Mucosa of rectum (tissue), 2 donors: ENCODE data around the gene SLC37A1.
A peak's percentile ranks its signal among the peaks of the same experiment; 100 is the strongest.

Experiments used
- H3K27ac ChIP-seq, 2 donors: one replicate each; pipeline ENCODE4 v1.7.0; 2013; ENCODE audit warnings: inconsistent platforms in 2 of 2, low read depth in 2 of 2, low read length in 2 of 2
- H3K27me3 ChIP-seq, 2 donors: one replicate each; pipeline ENCODE4 v1.7.0; 2013; ENCODE audit warnings: low read length in 2 of 2; ENCODE audit not compliant: control insufficient read depth in 2 of 2, insufficient read depth in 2 of 2
- H3K36me3 ChIP-seq, 2 donors: one replicate each; pipeline ENCODE4 v1.7.0; 2013; ENCODE audit warnings: low read length in 2 of 2; ENCODE audit not compliant: control insufficient read depth in 2 of 2, insufficient read depth in 2 of 2
- H3K4me1 ChIP-seq, 2 donors: one replicate each; pipeline ENCODE4 v1.7.0; 2013; ENCODE audit warnings: low read length in 2 of 2, mild to moderate bottlenecking in 1 of 2; ENCODE audit not compliant: control insufficient read depth in 2 of 2, insufficient read depth in 2 of 2
- H3K4me3 ChIP-seq, 2 donors: one replicate each; pipeline ENCODE4 v1.7.0; 2013; ENCODE audit warnings: low read length in 2 of 2
- H3K9ac ChIP-seq, 2 donors: one replicate each; pipeline ENCODE4 v1.7.0; 2013; ENCODE audit warnings: low read length in 2 of 2, low read depth in 1 of 2, mild to moderate bottlenecking in 1 of 2
- H3K9me3 ChIP-seq, 2 donors: one replicate each; pipeline ENCODE4 v1.7.0; 2013; ENCODE audit warnings: low read length in 2 of 2; ENCODE audit not compliant: control insufficient read depth in 2 of 2
- donor health status: healthy.
- donor health status: Normal muscosa, but diverticular disease.

SLC37A1 gene

GRCh38 chr21:42586406-42586805 is 72.8 kb downstream of the SLC37A1 start:
- H3K4me1 ChIP-seq = no peaks in the 10 kb centered on the region
- no peak overlapping the region for H3K4me3 ChIP-seq
- H3K36me3 ChIP-seq = no peaks in the 10 kb centered on the region
- no peak overlapping the region for H3K27ac ChIP-seq
- no peaks in the 10 kb centered on the region for H3K27me3 ChIP-seq
- H3K9ac ChIP-seq = no peak overlapping the region
- H3K9me3 ChIP-seq = no peaks in the 10 kb centered on the region

GRCh38 chr21:42587036-42587435 is 73.4 kb downstream of the SLC37A1 start:
- H3K4me1 ChIP-seq = no peaks in the 10 kb centered on the region
- H3K4me3 ChIP-seq = no peak overlapping the region
- no peaks in the 10 kb centered on the region for H3K36me3 ChIP-seq
- no peak overlapping the region for H3K27ac ChIP-seq
- H3K27me3 ChIP-seq = no peaks in the 10 kb centered on the region
- no peaks in the 10 kb centered on the region for H3K9me3 ChIP-seq
- H3K9ac ChIP-seq = no peak overlapping the region

GRCh38 chr21:42590431-42591131 is 76.9 kb downstream of the SLC37A1 start:
- peaks cover 3 to 4% of the 10 kb centered on the region in 2 donors for H3K4me1 ChIP-seq
- H3K9ac ChIP-seq = no peak overlapping the region
- H3K36me3 ChIP-seq = no peaks in the 10 kb centered on the region
- H3K27ac ChIP-seq = no peak overlapping the region
- no peak overlapping the region for H3K4me3 ChIP-seq
- no peaks in the 10 kb centered on the region for H3K9me3 ChIP-seq
- H3K27me3 ChIP-seq = no peaks in the 10 kb centered on the region

GRCh38 chr21:42591170-42591869 is 77.7 kb downstream of the SLC37A1 start:
- peaks cover 3 to 4% of the 10 kb centered on the region in 2 donors for H3K4me1 ChIP-seq
- H3K9me3 ChIP-seq = no peaks in the 10 kb centered on the region
- no peaks in the 10 kb centered on the region for H3K36me3 ChIP-seq
- H3K4me3 ChIP-seq = no peak overlapping the region
- no peaks in the 10 kb centered on the region for H3K27me3 ChIP-seq
- H3K9ac ChIP-seq = no peak overlapping the region
- no peak overlapping the region for H3K27ac ChIP-seq

GRCh38 chr21:42592156-42592820 is 78.6 kb downstream of the SLC37A1 start:
- H3K27ac ChIP-seq = no peak overlapping the region

GRCh38 chr21:42593007-42593814 is 79.6 kb downstream of the SLC37A1 start:
- Histone ChIP-seq H3K27me3 (no peaks in the 10 kb centered on the region), H3K4me3 (peak overlapping the region; percentile 28 to 52), H3K9ac (peak overlapping the region; percentile 32 to 69), H3K4me1 (peaks cover 3 to 4% of the 10 kb centered on the region in 2 donors), H3K27ac (no peak overlapping the region), H3K36me3 (no peaks in the 10 kb centered on the region), H3K9me3 (no peaks in the 10 kb centered on the region)

More at GRCh38 chr21:42592156-42592820, 78.6 kb downstream of the SLC37A1 start:
- Histone ChIP-seq H3K9ac (no peak overlapping the region), H3K27me3 (no peaks in the 10 kb centered on the region), H3K4me3 (no peak overlapping the region), H3K36me3 (no peaks in the 10 kb centered on the region), H3K4me1 (peaks cover 3 to 4% of the 10 kb centered on the region in 2 donors), H3K9me3 (no peaks in the 10 kb centered on the region)

GRCh38 chr21:42594616-42595282 is 81.1 kb downstream of the SLC37A1 start:
- H3K27me3 ChIP-seq = no peaks in the 10 kb centered on the region
- no peak overlapping the region for H3K27ac ChIP-seq
- H3K4me1 ChIP-seq = peaks cover 3 to 4% of the 10 kb centered on the region in 2 donors
- H3K36me3 ChIP-seq = no peaks in the 10 kb centered on the region
- no peak overlapping the region for H3K9ac ChIP-seq
- no peaks in the 10 kb centered on the region for H3K9me3 ChIP-seq
- H3K4me3 ChIP-seq = no peak overlapping the region

- Histone ChIP-seq H3K4me3 (no peak overlapping the region), H3K9me3 (no peaks in the 10 kb centered on the region), H3K27ac (no peak overlapping the region), H3K27me3 (no peaks in the 10 kb centered on the region), H3K4me1 (peaks cover 3 to 4% of the 10 kb centered on the region in 2 donors), H3K9ac (no peak overlapping the region), H3K36me3 (no peaks in the 10 kb centered on the region)
Observed at GRCh38 chr21:42595283-42596187, 81.9 kb downstream of the SLC37A1 start.

GRCh38 chr21:42596657-42597056 is 83.0 kb downstream of the SLC37A1 start:
- no peak overlapping the region for H3K9ac ChIP-seq

More at GRCh38 chr21:42596657-42597056, 83.0 kb downstream of the SLC37A1 start:
- Histone ChIP-seq H3K4me1 (peaks cover 3 to 4% of the 10 kb centered on the region in 2 donors), H3K36me3 (no peaks in the 10 kb centered on the region), H3K27ac (no peak overlapping the region), H3K9me3 (no peaks in the 10 kb centered on the region), H3K27me3 (no peaks in the 10 kb centered on the region), H3K4me3 (no peak overlapping the region)
